ENCODE measurements around the gene NSMF.
"Not testable (repeated sequence)": the region's sequence is repeated elsewhere in the genome, so short reads cannot be mapped to it uniquely, and the experiment has no call there.

Gene NSMF

GRCh38 chr9:137416563-137417151, 42.5 kb downstream of the NSMF start:
- H3K4me1 ChIP-seq (ENCODE audit: insufficient read depth, low read length), result peaks cover 5% of the 10 kb centered on the region; the same call in 1 of the 2 replicates
- H3K36me3 ChIP-seq (ENCODE audit: insufficient read depth, low read length), result no peaks in the 10 kb centered on the region
- no peak overlapping the region for H3K9ac ChIP-seq (ENCODE audit: low read depth, low read length)
- H3K9me3 ChIP-seq (ENCODE audit: control insufficient read depth, insufficient read depth, low read length), result no peaks in the 10 kb centered on the region

DNA sequence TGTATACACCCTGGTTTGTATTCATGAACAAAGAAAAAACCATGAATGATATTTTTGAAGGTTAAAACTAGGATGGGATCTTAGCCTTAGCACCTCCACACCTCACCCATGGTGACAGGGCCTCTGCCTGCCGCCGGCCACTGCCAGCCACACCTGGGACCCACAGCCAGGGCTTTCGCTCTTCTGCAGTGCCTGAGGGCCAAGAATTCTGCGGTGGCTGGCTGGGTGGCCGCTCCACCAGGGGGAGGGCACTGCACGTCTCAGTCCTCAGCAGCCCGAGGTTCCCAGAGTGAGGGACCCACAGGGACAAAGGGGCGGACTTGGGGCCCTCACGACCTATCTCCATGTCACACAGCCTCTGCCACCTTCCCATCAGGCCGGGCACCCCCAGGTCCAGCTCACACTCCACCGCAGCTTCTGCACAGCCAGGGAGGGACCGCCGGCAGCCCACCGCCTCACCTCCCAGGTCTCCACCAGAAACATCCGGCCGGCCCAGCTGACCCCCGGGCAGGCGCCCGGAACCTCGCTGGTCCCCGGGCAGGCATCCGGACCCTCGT, 43.0 kb downstream of the NSMF start:
- H3K36me3 ChIP-seq (ENCODE audit: insufficient read depth, low read length), result no peaks in the 10 kb centered on the region
- H3K4me1 ChIP-seq (ENCODE audit: insufficient read depth, low read length), result peaks cover 5% of the 10 kb centered on the region; the same call in 1 of the 2 replicates
- no peak overlapping the region for H3K9ac ChIP-seq (ENCODE audit: low read depth, low read length)

GRCh38 chr9:137415451-137415850, 43.7 kb downstream of the NSMF start:
- H3K9ac ChIP-seq (ENCODE audit: low read depth, low read length), result no peak overlapping the region
- no peaks in the 10 kb centered on the region for H3K9me3 ChIP-seq (ENCODE audit: control insufficient read depth, insufficient read depth, low read length)
- no peaks in the 10 kb centered on the region for H3K36me3 ChIP-seq (ENCODE audit: insufficient read depth, low read length)
- peaks cover 5% of the 10 kb centered on the region; the same call in 1 of the 2 replicates for H3K4me1 ChIP-seq (ENCODE audit: insufficient read depth, low read length)

More for the DNA sequence above, 43.0 kb downstream of the NSMF start:
- H3K9me3 ChIP-seq (ENCODE audit: control insufficient read depth, insufficient read depth, low read length), result no peaks in the 10 kb centered on the region

- no peak overlapping the region for H3K9ac ChIP-seq (ENCODE audit: low read depth, low read length)
- H3K36me3 ChIP-seq (ENCODE audit: insufficient read depth, low read length), result no peaks in the 10 kb centered on the region
- peaks cover 5% of the 10 kb centered on the region; the same call in 1 of the 2 replicates for H3K4me1 ChIP-seq (ENCODE audit: insufficient read depth, low read length)
- H3K9me3 ChIP-seq (ENCODE audit: control insufficient read depth, insufficient read depth, low read length), result no peaks in the 10 kb centered on the region
These were observed 46.7 kb downstream of the NSMF start for GRCh38 chr9:137412431-137412830.

DNA sequence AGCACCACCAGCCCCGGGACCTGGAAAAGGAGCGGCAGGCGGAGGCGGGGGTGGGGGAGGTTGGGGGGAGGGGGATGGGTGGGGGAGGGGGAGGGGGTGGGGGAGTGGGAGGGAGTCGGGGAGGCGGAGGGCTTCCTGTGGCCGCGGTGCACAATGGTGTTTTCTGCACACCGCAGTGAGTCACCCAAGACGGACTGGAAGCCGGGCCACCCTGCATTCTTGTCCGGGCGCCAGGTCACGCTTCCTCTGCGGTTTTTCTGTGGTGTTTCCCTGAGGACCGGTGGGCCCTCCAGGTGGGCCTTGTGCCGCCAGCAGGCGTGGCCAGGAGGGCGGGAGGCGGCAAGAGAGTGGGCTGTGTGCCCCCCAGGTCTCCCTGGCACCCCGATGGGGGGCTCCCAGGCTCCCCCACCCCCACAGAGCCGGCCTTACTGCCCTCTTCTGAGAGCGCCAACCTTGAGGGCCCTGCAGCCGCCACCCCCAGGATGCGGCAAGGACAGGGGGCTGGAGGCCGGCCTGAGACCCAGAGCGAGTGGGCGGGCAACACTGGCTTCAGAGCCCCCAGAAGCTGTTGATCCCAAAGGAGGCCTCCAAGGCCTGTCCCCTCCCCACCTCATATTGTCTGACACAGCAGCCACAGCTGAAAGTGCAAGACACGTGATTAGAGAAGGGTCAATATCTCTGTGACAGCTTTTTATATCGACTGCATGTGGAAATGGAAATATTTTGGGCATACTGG, 47.3 kb downstream of the NSMF start:
- Histone ChIP-seq H3K9me3 (ENCODE audit: control insufficient read depth, insufficient read depth, low read length) (no peaks in the 10 kb centered on the region), H3K9ac (ENCODE audit: low read depth, low read length) (no peak overlapping the region), H3K4me1 (ENCODE audit: insufficient read depth, low read length) (peaks cover 5% of the 10 kb centered on the region; the same call in 1 of the 2 replicates), H3K36me3 (ENCODE audit: insufficient read depth, low read length) (no peaks in the 10 kb centered on the region)

DNA sequence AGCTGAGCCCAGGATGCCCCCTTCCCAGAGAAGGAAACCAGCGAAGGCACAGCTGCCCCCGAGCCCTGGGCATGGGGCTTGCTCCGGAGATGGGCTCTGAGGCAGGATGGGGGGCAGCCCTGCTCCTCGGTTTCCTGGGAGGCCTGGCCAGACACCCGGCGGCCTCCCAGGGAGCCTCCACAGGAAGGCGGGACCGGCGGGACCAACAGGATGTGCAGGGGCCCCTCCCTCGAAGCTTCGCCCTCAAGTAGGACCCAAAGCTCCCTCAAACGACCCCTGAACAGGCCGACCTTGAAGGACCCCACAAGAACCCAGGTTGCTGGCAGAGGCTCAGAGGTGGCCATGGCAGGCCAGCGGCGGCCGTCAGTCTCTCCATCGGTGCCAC, 47.9 kb downstream of the NSMF start:
- no peaks in the 10 kb centered on the region for H3K9me3 ChIP-seq (ENCODE audit: control insufficient read depth, insufficient read depth, low read length)

GRCh38 chr9:137410891-137411249, 48.3 kb downstream of the NSMF start:
- H3K4me1 ChIP-seq (ENCODE audit: insufficient read depth, low read length), result peaks cover 5% of the 10 kb centered on the region; the same call in 1 of the 2 replicates
- no peak overlapping the region for H3K9ac ChIP-seq (ENCODE audit: low read depth, low read length)
- no peaks in the 10 kb centered on the region for H3K9me3 ChIP-seq (ENCODE audit: control insufficient read depth, insufficient read depth, low read length)

More for the DNA sequence above, 47.9 kb downstream of the NSMF start:
- no peak overlapping the region; the same call in 1 of the 2 replicates for H3K9ac ChIP-seq (ENCODE audit: low read depth, low read length)
- H3K4me1 ChIP-seq (ENCODE audit: insufficient read depth, low read length), result peaks cover 5% of the 10 kb centered on the region; the same call in 1 of the 2 replicates
- no peaks in the 10 kb centered on the region for H3K36me3 ChIP-seq (ENCODE audit: insufficient read depth, low read length)

GRCh38 chr9:137410236-137410890, 48.8 kb downstream of the NSMF start:
- H3K4me1 ChIP-seq (ENCODE audit: insufficient read depth, low read length), result not testable (repeated sequence)

More at GRCh38 chr9:137410891-137411249, 48.3 kb downstream of the NSMF start:
- H3K36me3 ChIP-seq (ENCODE audit: insufficient read depth, low read length), result no peaks in the 10 kb centered on the region

DNA sequence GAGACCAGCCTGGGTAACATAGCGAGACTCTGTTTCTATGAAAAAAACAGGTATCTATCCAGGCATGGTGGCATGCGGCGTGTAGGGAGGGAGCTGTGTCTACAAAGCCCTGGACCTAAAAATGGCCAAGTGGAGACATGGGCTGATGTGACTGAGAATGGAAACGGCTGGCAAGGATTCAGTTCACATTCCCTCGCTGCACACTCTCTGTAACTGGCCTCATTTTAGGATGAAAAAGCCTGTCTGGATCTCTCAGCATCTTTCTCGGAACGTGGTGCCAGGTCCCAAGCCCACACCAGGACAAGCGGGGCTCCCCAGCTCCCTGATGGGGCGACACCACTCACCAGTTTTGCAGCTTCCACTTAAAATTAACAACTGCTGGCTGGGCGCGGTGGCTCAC, 49.6 kb downstream of the NSMF start:
- Histone ChIP-seq H3K9ac (ENCODE audit: low read depth, low read length) (no peak overlapping the region), H3K36me3 (ENCODE audit: insufficient read depth, low read length) (no peaks in the 10 kb centered on the region), H3K4me1 (ENCODE audit: insufficient read depth, low read length) (peaks cover 5% of the 10 kb centered on the region; the same call in 1 of the 2 replicates), H3K9me3 (ENCODE audit: control insufficient read depth, insufficient read depth, low read length) (no peaks in the 10 kb centered on the region)

More at GRCh38 chr9:137410236-137410890, 48.8 kb downstream of the NSMF start:
- not testable (repeated sequence) for H3K9me3 ChIP-seq (ENCODE audit: control insufficient read depth, insufficient read depth, low read length); H3K36me3 ChIP-seq (ENCODE audit: insufficient read depth, low read length); H3K9ac ChIP-seq (ENCODE audit: low read depth, low read length)

DNA sequence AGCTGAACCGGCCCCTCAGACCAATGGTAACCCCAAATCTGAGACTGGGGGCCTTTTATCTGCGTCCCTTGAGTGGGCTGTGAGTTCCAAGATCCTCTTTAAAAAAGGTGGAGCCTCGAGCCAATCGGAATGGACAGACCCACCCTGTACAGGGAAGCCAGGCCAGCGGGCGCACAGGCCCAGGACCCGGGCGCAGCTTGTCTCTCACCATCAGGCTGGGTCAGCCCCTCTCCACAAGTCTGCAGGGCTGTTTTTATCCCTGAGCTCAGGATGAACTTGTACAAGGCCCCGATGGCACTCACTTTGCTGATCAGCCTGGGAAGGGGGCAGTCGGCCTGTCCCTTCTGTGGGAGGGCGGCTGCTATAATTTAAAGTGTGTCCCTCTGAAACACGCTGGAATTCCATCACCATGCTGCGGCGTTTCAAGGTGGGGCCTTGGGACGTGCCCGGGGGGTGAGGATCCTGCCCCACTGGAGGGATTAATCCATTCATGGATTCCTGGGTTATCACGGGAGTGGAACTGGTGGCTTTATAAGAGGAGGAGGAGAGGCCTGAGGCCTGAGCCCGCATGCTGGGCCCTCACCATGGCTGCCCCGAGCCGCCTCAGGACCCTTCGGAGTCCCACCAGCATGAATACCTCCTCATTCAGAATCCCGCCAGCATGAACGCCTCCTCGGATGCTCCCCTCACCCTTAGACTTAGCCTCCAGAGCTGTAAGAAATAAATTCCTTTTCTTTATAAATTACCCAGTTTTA, 50.3 kb downstream of the NSMF start:
- Histone ChIP-seq H3K9me3 (ENCODE audit: control insufficient read depth, insufficient read depth, low read length) (no peaks in the 10 kb centered on the region), H3K4me1 (ENCODE audit: insufficient read depth, low read length) (peaks cover 5% of the 10 kb centered on the region; the same call in 1 of the 2 replicates), H3K36me3 (ENCODE audit: insufficient read depth, low read length) (no peaks in the 10 kb centered on the region), H3K9ac (ENCODE audit: low read depth, low read length) (no peak overlapping the region)

- Histone ChIP-seq H3K36me3 (ENCODE audit: insufficient read depth, low read length) (no peaks in the 10 kb centered on the region), H3K9ac (ENCODE audit: low read depth, low read length) (no peak overlapping the region; the same call in 1 of the 2 replicates), H3K9me3 (ENCODE audit: control insufficient read depth, insufficient read depth, low read length) (no peaks in the 10 kb centered on the region), H3K4me1 (ENCODE audit: insufficient read depth, low read length) (peaks cover 5% of the 10 kb centered on the region; the same call in 1 of the 2 replicates)
These were observed 51.4 kb downstream of the NSMF start for GRCh38 chr9:137407590-137408300.

DNA sequence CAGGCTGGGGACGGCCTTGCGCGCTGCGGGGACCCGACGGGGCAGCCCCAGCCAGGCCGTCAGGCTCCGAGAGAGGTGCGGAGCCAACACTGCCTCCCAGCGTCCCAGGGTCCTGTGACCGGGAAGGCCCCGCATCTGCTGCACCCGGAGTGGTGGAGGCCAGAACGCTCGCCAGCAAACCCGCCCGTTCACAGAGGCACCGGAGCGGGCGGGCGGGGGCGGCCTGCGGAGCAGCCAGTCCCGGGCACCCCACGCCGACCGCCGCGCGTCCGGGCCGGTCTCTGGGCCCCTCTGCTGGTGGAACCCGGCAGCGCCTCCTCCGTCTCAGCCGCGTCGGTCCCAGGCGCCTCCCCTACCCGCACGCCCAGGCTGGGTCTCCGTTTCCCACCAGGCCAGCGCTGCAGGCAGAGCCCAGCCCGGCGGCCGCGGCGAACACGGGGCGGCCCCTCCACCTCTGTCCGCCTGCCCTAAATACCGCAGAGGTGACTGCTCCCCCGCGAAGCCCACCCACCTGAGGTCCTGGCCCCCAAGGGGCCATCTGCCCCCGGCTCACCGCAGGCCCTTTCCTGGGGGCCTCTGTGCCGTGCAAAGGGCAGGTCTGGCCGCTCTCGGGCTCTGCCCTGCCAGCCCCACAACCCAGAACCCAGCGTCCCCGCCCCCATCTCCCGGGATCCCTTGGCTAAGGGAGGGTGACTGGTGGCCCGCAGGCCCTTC, 52.1 kb downstream of the NSMF start:
- H3K9me3 ChIP-seq (ENCODE audit: control insufficient read depth, insufficient read depth, low read length), result no peaks in the 10 kb centered on the region
- H3K36me3 ChIP-seq (ENCODE audit: insufficient read depth, low read length), result no peaks in the 10 kb centered on the region
- H3K9ac ChIP-seq (ENCODE audit: low read depth, low read length), result peak overlapping the region; percentile 38; the same call in 1 of the 2 replicates
- peaks cover 4% of the 10 kb centered on the region; the same call in 1 of the 2 replicates for H3K4me1 ChIP-seq (ENCODE audit: insufficient read depth, low read length)

All from ES-I3 (cell line).